GM21528 (cell line): ENCODE data around the gene A4GALT.

Experiments
- ATAC-seq: cut with Tn5 transposase; IDR thresholded peaks from one replicate; pipeline ENCODE4 v1.9.1; 2021; ENCODE audit warnings: mild to moderate bottlenecking, moderate library complexity; ENCODE audit not compliant: unreplicated experiment, low FRiP score

The A4GALT gene

GRCh38 chr22:42707496-42707895, 13.2 kb downstream of the A4GALT start:
- no peak for ATAC-seq

DNA sequence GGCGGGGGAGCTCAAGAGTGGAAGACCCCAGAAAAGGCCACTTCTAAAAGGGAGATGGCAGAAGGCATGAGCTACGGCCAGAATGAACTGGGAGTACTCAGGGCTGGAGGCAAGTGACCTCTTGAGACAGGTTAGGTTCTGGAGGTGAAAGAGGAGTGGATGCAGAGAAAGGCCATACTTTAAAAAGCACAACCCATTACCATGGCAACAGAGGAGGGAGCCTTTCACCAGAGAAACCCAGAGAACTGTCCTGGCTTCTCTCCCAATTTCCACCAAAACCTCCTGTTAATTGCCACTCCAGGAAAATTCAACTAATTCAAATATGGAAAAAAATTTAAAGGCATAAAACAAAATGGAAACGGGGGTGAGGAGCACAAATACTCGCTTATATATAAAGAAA, 15.8 kb downstream of the A4GALT start:
- ATAC-seq = no peak

GRCh38 chr22:42702675-42703074, 18.0 kb downstream of the A4GALT start:
- ATAC-seq = no peak

DNA sequence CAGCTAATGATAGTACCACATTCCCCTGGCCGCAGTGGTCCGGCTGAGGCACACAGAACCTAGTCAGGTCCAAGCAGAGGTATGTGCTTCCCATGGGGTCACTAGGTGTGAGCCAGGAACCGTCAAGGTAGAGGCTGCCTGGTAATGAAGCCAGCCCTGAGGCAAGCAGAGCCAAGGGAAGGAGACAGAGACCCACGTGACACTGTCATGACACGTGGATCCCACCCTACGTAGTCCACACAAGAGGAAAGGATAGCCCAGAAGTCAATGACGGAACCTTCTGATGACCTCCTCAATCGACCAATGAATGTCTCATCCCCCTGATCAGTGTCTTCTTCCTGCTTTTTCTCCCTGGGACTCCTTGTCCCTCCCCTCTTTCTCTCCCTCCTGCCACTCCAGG, 19.0 kb downstream of the A4GALT start:
- no peak for ATAC-seq

DNA sequence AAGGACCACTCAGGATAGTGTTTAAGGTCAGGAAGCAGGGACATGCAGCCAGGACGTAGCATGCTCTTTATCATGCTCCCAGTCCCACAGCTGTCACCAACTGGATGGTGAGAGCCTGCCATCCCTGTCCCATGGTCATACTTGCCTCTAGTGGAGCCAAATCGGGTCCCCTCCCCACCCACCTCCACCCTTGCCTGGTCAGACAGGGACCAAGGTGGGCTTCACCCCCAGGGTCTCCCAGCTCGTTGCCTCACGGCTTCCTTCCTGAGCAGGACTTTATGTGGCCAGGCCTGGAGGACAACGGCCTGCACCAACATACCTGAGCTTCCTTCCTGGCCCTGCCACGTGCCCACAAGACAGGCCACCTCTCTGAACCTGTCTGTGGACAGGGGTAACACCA, 19.8 kb downstream of the A4GALT start:
- ATAC-seq = no peak

- no peak for ATAC-seq
These were observed 20.3 kb downstream of the A4GALT start for GRCh38 chr22:42700355-42700754.

GRCh38 chr22:42699976-42700352, 20.7 kb downstream of the A4GALT start:
- no peak for ATAC-seq

GRCh38 chr22:42699281-42699975, 21.2 kb downstream of the A4GALT start:
- no peak for ATAC-seq

GRCh38 chr22:42697542-42698013, 23.1 kb downstream of the A4GALT start:
- ATAC-seq = no peak

- no peak for ATAC-seq
These were observed 24.2 kb downstream of the A4GALT start for GRCh38 chr22:42696331-42696967.

GRCh38 chr22:42695294-42695693, 25.4 kb downstream of the A4GALT start:
- ATAC-seq = no peak

DNA sequence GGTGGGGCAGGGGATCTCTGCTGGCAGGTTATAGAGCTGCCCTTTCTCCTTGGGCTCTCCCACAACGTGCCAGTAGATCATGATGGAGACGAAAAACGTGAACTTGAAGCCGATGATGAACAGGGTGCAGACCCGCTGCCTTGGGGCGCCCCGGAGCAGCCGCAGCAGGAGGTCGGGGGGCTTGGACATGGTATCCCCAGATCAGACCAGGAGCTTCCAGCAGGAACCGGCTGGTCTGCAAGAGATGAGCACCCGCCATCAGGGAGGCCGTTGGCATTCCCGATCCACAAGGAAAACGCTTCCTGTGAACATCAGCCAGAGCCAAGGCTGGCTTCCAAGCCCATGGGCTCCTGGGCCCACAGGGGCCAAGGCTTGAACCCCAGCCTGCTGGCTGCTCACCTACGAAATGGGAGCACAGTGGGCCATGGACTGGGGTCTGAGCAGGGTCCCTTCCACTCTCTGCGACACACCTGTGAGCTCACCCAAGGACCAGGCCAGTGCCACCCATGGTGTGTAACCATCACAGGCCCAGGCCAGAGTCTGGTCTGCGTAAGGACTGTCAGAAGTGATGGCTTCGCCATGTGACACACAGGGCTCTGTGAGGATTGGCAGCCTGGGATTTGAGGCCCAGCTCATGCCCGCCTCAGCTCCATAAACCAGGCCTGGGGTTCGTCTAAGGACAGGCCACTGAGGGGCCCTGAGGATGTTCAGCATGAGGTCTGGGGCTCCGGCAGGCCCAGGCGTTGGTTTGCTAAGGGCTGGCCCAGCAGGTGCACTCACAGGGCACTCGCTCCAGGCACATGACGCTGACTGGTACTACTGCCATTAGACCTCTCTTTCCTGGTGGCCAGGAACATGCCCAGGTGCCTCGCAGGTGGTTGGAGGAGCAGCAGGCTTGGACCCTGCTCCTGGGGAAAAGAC, 26.6 kb downstream of the A4GALT start:
- no peak for ATAC-seq

DNA sequence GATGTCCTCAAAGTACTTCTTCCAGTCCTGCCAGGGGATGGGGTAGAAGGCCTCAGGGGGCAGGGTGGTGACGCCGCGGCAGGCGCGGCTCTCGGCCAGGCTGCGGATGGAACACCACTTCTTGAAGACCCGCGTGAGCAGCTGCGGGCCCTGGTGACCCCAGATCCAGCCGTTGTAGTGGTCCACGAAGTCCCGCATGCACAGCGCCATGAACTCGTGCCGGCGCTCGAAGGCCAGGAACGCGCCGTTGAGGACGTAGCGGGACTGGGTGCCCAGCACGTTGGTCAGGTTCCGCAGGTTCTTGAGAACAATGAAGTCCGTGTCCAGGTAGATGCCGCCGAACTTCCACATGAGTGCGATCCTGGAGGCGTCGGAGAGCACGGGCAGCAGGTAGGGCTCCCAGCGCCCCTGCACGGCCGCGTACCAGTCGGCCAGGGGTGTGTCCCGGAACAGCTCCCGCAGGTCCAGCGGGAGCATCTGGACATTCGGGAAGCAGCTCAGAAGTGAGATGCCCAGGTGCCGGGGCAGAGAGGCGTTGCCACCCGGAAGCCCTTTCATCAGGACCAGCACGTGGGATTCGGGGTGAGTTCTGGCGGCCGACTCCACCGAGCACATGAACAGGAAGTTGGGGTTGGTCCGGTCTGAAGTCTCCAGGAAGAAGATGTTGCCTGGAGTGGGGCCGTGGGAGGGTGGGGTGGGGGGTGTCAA, 27.5 kb downstream of the A4GALT start:
- no peak for ATAC-seq

GRCh38 chr22:42692239-42693054, 28.2 kb downstream of the A4GALT start:
- ATAC-seq = no peak

GRCh38 chr22:42691440-42691839, 29.2 kb downstream of the A4GALT start:
- ATAC-seq = no peak

- ATAC-seq = no peak
These were observed 32.1 kb downstream of the A4GALT start for GRCh38 chr22:42688241-42689211.

- ATAC-seq = no peak
These were observed 33.7 kb downstream of the A4GALT start for GRCh38 chr22:42686756-42687491.
